HG03135 (cell line): ENCODE results near the gene PLEKHM2.
"Not testable (repeated sequence)": the region's sequence is repeated elsewhere in the genome, so short reads cannot be mapped to it uniquely, and the experiment has no call there.

Source experiments
- ATAC-seq: cut with Tn5 transposase; IDR thresholded peaks from one replicate; pipeline ENCODE4 v1.9.1; 2021; ENCODE audit warnings: mild to moderate bottlenecking, moderate library complexity; ENCODE audit not compliant: unreplicated experiment

PLEKHM2 gene, protein sequence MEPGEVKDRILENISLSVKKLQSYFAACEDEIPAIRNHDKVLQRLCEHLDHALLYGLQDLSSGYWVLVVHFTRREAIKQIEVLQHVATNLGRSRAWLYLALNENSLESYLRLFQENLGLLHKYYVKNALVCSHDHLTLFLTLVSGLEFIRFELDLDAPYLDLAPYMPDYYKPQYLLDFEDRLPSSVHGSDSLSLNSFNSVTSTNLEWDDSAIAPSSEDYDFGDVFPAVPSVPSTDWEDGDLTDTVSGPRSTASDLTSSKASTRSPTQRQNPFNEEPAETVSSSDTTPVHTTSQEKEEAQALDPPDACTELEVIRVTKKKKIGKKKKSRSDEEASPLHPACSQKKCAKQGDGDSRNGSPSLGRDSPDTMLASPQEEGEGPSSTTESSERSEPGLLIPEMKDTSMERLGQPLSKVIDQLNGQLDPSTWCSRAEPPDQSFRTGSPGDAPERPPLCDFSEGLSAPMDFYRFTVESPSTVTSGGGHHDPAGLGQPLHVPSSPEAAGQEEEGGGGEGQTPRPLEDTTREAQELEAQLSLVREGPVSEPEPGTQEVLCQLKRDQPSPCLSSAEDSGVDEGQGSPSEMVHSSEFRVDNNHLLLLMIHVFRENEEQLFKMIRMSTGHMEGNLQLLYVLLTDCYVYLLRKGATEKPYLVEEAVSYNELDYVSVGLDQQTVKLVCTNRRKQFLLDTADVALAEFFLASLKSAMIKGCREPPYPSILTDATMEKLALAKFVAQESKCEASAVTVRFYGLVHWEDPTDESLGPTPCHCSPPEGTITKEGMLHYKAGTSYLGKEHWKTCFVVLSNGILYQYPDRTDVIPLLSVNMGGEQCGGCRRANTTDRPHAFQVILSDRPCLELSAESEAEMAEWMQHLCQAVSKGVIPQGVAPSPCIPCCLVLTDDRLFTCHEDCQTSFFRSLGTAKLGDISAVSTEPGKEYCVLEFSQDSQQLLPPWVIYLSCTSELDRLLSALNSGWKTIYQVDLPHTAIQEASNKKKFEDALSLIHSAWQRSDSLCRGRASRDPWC

DNA sequence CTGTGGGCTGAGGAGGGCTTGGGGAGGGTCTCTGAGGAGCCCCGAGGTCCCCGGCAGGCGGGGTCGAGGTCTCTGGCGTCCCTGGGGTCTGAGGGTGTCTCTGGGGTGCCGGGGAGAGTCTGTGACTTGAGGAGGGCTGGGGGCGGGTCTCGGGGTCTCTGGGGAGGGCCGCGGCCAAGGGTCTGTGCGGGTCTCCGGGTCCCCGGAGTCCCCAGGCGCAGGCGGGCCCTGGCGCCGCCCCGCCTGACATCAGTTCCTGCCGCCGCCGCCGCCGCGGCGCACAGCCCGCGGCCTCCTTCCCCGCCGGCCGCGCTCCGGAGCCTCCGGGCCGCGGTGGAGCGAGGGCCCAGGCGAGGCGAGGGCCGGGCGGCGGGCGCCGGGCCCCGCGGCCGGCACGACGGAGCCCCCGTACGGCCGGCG is at the start of gene PLEKHM2:
Gene PLEKHM2 (plus strand): TSS at position 279 of the 420 bp plus-strand sequence. CDS start 239 bp downstream, outside the sequence.
- ATAC-seq = peak; percentile 49

DNA sequence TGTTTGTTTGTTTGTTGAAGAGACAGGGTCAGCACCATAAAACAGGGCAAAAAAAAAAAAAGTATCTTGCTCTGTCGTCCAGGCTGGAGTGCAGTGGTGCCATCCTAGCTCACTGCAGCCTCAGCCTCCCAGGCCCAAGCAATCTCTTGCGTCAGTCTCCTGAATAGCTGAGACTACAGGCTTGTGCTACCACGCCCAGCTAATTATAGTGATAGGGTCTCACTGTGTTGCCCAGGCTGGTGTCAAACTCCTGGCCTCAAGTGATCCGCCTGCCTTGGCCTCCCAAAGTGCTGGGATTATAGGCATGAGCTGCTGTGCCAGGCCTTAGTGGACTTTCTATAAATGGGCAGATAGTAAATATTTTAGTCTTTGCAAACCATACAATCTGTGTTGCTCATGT is 47.7 kb upstream of the PLEKHM2 start:
- no peak for ATAC-seq

GRCh38 chr1:15637826-15638225 is 46.3 kb upstream of the PLEKHM2 start:
- no peak for ATAC-seq

GRCh38 chr1:15639262-15639661 is 44.9 kb upstream of the PLEKHM2 start:
- ATAC-seq = no peak

- no peak for ATAC-seq
Observed at GRCh38 chr1:15639931-15640330, 44.2 kb upstream of the PLEKHM2 start.

- ATAC-seq = no peak
Observed at GRCh38 chr1:15640667-15641066, 43.5 kb upstream of the PLEKHM2 start.

GRCh38 chr1:15649937-15650336 is 34.2 kb upstream of the PLEKHM2 start:
- ATAC-seq = no peak

DNA sequence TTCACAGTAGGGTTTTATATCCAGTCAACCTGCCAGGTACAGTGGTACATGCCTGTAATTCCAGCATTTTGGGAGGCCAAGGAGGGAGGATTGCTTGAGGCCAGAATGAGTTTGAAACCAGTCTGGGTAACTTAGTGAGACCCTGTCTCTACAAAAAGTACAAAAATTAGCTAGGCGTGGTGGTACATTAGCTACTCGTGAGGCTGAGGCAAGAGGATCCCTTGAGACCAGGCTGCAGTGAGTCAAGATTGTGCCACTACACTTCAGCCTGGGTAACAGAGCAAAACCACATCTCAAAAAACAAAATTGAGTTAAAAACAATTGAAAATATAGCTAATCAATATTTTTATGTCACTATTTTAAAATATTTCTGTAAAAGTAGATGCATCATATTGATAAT is 33.7 kb upstream of the PLEKHM2 start:
- no peak for ATAC-seq

GRCh38 chr1:15652130-15652529 is 32.0 kb upstream of the PLEKHM2 start:
- ATAC-seq = not testable (repeated sequence)

DNA sequence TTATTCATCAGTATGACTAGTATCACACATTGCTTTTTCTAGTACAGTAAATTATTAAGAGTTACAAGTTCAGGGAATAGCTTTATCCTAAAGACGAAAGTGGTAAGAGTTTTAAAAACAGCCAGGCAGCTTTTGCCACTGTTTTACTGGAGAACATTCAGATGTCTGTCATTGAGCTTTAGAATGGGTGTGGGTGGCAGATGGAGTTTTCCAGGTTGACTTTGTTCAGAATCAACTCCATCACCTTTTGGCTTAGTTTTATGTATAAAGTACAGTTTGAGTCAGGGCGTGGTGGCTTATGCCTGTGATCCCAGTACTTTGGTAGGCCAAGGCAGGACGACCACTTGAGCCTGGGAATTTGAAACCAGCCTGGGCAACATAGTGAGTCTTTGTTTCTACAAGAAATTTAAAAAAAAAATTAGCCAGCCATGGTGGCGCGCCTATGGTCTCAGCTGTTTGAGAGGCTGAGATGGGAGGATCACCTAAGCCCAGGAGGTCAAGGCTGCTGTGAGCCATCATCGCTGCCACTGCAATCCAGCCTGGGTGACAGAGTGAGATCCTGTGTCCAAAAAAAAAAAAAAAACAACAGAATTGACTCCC is 29.9 kb upstream of the PLEKHM2 start:
- no peak for ATAC-seq

- ATAC-seq = no peak
Observed at GRCh38 chr1:15656464-15656863, 27.7 kb upstream of the PLEKHM2 start.

DNA sequence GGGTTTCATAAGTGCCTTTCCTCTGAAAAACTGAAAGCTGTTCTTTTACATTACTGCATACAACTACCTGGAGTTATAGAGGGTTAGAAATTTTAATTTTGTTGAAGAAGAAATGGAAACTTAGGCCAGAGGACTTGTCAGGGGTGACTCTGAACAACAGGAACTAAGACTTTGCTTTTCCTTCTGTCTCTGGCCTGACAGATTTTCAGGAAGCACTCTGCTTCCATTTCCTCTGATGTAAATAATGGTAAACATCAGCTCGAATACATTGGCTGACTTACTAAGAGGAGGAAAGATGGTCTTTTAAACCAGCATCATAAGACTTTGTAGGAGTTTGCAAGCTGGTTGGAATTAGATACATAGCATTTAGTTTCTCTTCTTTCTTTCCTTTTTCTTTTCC is 27.1 kb upstream of the PLEKHM2 start:
- no peak for ATAC-seq

DNA sequence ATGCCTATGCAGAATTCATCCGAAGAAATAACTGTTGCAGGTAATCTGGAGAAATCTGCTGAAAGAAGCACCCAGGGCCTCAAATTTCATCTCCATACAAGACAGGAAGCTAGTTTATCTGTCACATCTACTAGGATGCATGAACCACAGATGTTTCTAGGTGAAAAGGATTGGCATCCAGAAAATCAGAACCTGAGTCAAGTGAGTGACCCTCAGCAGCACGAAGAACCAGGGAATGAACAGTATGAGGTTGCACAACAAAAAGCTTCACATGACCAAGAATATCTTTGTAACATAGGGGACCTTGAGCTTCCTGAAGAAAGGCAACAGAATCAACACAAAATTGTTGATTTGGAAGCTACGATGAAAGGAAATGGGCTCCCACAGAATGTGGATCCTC is 24.0 kb upstream of the PLEKHM2 start:
- no peak for ATAC-seq

- no peak for ATAC-seq
Observed at GRCh38 chr1:15662477-15662876, 21.6 kb upstream of the PLEKHM2 start.

- ATAC-seq = no peak
Observed at GRCh38 chr1:15663925-15664324, 20.2 kb upstream of the PLEKHM2 start.

GRCh38 chr1:15667362-15667761 is 16.8 kb upstream of the PLEKHM2 start:
- ATAC-seq = no peak

- ATAC-seq = no peak
Observed at GRCh38 chr1:15668089-15668754, 15.9 kb upstream of the PLEKHM2 start.

DNA sequence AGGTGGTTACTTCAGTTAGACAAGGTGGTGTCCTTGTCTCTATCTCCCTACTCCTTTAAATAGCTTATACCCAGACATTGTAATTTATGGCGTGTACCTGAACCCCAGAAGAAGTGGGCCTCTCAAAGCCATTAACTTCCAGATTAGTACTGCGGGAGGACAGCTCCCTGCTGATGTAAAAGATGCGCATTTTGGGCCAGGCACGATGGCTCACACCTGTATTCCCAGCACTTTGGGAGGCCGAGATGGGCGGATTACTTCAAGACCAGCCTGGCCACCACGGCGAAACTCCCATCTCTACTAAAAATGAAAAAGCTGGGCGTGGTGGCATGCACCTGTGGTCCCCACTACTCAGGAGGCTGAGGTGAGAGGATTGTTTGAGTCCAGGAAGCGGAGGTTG is 15.0 kb upstream of the PLEKHM2 start:
- no peak for ATAC-seq

DNA sequence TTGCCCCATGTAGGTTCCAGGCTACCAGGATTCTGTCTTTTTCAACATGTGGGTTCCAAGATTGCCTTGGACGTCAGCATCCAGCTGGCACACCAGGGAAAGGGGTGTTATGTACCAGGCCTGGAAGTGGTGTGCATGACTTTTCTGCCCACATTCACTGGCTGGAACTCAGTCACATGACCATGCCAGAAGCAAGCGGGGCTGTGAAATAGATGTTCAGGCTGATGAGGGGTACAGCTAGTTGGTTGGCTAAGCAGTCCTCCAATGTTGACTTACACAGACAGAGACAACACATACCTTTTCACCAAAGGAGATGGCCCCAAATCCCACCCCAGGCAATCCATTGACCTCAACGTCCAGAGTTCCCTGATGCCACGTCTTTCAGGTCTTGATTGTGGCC is 14.3 kb upstream of the PLEKHM2 start:
- no peak for ATAC-seq

- no peak for ATAC-seq
Observed at GRCh38 chr1:15671430-15671829, 12.7 kb upstream of the PLEKHM2 start.
